ENCODE measurements around the gene DYNC2H1.

The DYNC2H1 gene

DNA sequence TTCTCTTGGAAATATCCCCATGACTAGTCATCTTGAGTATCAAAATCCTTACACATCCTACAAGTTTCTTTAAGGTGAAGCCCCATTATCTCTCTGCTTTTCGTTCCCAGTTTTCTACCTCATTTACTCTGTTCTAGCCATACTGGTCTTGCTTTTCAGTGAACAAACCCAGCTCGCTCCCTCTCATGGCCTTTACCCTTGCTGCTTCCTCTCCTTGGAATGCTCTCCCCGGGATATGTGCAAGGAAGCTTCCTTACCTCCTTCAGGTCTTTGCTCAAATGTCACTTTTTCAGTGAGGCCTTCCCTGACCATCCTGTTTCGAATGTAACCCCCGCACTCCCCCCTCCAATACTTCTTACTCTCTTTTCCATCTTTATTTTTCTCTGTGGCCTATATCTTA, 331.8 kb downstream of the DYNC2H1 start:
- TF ChIP-seq, protein P1, sequence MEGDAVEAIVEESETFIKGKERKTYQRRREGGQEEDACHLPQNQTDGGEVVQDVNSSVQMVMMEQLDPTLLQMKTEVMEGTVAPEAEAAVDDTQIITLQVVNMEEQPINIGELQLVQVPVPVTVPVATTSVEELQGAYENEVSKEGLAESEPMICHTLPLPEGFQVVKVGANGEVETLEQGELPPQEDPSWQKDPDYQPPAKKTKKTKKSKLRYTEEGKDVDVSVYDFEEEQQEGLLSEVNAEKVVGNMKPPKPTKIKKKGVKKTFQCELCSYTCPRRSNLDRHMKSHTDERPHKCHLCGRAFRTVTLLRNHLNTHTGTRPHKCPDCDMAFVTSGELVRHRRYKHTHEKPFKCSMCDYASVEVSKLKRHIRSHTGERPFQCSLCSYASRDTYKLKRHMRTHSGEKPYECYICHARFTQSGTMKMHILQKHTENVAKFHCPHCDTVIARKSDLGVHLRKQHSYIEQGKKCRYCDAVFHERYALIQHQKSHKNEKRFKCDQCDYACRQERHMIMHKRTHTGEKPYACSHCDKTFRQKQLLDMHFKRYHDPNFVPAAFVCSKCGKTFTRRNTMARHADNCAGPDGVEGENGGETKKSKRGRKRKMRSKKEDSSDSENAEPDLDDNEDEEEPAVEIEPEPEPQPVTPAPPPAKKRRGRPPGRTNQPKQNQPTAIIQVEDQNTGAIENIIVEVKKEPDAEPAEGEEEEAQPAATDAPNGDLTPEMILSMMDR (IDR thresholded peaks at IDR 0.05; ENCODE audit: borderline replicate concordance, insufficient read depth, low read depth, low read length): no peak
- H3K4me3 ChIP-seq (ENCODE audit: low read depth, low read length): no peak overlapping the region

DNA sequence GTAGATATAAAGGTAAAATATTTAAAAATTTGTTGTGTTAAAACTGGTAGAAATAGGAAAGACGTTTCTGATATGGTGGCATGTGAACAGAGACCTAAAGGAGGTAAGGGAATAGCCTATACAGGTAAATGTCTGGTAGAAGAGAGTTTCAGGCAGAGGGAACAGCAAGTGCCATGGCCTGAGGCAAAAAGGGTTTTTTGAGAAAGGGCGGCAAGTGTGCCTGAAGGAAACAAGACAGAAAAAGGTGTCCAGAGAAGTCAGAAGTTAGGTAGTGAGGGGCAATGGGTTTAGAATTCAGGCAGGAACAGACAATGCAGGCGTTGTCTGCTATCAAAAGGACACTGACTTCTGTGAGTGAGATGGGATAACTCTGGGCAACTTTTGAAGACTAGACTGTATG, 339.7 kb downstream of the DYNC2H1 start:
- no peak overlapping the region for H3K4me3 ChIP-seq (ENCODE audit: low read depth, low read length)
- TF ChIP-seq, protein P1 (IDR thresholded peaks at IDR 0.05; ENCODE audit: borderline replicate concordance, insufficient read depth, low read depth, low read length): no peak

DNA sequence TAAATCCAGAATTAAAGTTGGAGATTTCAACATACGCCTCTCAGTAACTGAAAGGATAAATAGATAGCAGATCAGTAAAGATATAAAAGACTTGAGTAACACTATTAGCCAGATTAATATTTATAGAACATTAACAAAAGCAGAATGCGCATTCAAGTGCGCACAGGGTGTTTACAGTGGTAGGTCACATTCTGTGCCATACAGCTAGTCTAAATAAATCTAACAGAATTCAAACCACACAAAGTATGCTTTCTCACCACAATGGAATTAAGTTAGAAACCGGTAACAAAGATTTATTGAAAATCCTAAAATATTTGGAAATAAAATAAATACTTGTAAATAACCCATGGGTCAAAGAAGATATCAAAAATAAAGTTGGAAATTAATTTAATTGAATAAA, 341.0 kb downstream of the DYNC2H1 start:
- TF ChIP-seq, protein P1 (IDR thresholded peaks at IDR 0.05; ENCODE audit: borderline replicate concordance, insufficient read depth, low read depth, low read length): no peak
- no peak overlapping the region for H3K4me3 ChIP-seq (ENCODE audit: low read depth, low read length)

DNA sequence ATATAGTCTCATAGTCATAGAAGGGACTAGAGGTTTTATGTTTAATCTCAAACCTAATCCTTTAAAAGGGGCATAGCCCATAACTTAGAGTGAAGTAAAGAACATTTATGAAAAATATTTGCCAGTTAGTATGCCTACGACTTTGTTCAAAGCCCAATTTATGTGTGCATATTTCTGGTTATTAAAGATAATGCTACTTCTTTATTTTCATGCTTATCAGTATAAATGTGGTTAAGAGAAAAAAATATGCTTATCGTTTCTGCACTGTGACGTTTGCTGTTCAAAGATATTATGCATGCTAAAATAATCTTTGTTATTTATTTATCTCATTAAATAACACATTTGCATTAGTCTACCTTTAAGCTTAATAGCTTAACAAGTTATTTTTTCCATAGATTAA, 343.9 kb downstream of the DYNC2H1 start:
- TF ChIP-seq, protein P1 (IDR thresholded peaks at IDR 0.05; ENCODE audit: borderline replicate concordance, insufficient read depth, low read depth, low read length): no peak
- H3K4me3 ChIP-seq (ENCODE audit: low read depth, low read length): no peak overlapping the region

DNA sequence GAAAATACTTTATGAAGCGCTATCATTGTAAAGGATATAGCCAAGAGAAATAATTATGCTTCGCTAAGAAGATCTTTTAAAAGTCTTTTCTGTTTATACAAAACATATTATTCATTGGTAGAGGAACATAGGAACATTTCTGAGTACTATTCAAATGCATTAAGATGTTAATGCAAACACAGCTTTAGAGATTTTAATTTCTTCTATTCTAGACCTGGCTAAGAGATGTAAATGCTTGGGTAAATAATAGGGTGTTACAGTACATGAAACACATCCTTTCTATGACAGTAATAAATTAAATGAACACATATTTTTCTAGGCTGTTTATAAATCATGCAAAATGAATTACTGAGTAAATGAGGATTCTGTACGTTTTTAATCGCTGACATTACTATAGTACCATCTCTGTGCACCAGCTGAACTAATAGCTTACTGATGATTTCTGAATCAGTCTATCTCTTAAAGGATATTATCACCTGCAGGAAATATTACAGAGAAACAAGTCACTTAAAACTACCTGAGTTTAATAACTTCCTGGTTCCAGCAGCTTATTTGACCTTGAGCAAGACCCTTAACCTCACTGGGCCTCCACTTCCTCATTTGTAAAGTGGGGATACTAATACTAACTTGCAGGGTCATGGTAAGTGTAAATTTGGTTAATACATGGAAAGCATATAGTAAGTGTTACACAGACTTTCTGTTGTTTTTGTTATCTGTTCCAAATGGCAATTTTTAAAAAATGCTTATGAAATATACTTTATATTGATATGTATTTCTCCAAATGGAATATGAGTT, 344.9 kb downstream of the DYNC2H1 start:
- TF ChIP-seq, protein P1 (IDR thresholded peaks at IDR 0.05; ENCODE audit: borderline replicate concordance, insufficient read depth, low read depth, low read length): no peak
- H3K4me3 ChIP-seq (ENCODE audit: low read depth, low read length): no peak overlapping the region

DNA sequence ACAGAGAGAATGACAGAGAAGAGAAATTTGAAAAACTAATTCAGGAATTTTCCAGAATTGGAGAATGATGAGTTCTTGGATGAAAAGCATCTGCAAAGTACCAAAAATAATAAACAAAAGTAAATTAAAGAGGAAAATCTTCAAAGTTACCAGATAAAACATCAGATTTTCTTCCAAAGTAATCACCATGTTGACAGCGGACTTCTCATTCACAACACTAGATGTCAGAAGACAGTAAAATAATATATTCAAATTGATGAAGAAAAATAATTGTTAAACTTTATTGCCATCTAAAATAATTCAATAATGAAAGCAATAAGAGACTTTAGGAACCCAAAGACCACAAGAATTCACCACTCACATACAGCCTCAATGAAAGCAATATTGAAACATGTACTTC, 355.2 kb downstream of the DYNC2H1 start:
- TF ChIP-seq, protein P1 (IDR thresholded peaks at IDR 0.05; ENCODE audit: borderline replicate concordance, insufficient read depth, low read depth, low read length): no peak
- no peak overlapping the region for H3K4me3 ChIP-seq (ENCODE audit: low read depth, low read length)

- H3K4me3 ChIP-seq (ENCODE audit: low read depth, low read length): no peak overlapping the region
- TF ChIP-seq, protein P1 (IDR thresholded peaks at IDR 0.05; ENCODE audit: borderline replicate concordance, insufficient read depth, low read depth, low read length): no peak
These were observed 356.4 kb downstream of the DYNC2H1 start for GRCh38 chr11:103465555-103466140.

All from GM12875 (cell line).